ENCODE measurements around the gene NOL6. TPM values are rescaled to one million over a fixed set of nuclear protein-coding genes. Genes with fewer than 3 reads are reported as not detected.

Gene NOL6
- total RNA-seq, 1 experiment from 2014 or later, result 48.5 TPM

DNA sequence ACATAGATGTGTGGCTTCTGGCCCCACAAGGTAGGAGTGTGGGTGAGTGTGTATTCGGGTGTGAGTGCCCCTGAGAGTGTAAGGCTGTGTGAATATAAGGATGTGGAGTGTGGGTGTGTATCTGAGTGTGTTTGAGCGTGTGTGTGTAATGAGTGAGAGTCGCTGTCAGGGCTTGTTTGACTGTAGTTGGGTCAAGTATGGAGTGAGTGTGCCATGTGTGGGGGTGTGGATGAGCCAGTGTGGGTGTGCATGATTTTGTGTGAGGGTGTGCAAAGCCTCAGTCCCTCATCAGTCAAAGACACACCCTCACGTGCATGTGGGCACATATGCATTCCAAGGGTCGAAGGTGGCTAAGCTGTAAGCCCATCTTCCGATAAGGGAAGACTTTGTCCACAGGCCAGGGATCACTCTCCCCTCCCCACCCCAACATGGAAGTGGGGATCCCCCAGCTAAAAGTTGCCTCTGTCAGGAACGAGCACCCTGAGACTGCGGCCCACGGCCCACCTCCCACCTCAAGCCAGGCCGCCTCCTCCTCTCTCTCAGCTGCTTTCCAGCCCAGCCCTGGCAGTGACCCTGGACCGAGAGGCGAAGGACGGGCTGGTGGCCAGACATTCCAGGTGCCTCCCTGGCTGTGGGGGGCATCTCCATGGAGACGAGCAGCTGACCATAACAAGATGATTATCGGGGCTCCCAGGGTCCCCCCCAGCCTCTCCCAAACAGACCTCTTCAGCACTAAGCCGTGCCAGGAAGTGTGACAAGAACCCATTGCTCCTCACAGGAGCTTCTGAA lies 39.2 kb downstream of the NOL6 start (continued):
- TF ChIP-seq, protein P1, sequence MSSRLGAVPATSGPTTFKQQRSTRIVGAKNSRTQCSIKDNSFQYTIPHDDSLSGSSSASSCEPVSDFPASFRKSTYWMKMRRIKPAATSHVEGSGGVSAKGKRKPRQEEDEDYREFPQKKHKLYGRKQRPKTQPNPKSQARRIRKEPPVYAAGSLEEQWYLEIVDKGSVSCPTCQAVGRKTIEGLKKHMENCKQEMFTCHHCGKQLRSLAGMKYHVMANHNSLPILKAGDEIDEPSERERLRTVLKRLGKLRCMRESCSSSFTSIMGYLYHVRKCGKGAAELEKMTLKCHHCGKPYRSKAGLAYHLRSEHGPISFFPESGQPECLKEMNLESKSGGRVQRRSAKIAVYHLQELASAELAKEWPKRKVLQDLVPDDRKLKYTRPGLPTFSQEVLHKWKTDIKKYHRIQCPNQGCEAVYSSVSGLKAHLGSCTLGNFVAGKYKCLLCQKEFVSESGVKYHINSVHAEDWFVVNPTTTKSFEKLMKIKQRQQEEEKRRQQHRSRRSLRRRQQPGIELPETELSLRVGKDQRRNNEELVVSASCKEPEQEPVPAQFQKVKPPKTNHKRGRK (CRISPR knock-in tag; IDR thresholded peaks at IDR 0.05; ENCODE audit: borderline replicate concordance), result no peak
- TF ChIP-seq ZNF263 (CRISPR knock-in tag; IDR thresholded peaks at IDR 0.05; ENCODE audit: low read depth) (no peak), MXD4 (CRISPR knock-in tag; IDR thresholded peaks at IDR 0.05; ENCODE audit: borderline replicate concordance) (no peak), JAZF1 (CRISPR knock-in tag; IDR thresholded peaks at IDR 0.05) (no peak)
- TF ChIP-seq, protein P2, sequence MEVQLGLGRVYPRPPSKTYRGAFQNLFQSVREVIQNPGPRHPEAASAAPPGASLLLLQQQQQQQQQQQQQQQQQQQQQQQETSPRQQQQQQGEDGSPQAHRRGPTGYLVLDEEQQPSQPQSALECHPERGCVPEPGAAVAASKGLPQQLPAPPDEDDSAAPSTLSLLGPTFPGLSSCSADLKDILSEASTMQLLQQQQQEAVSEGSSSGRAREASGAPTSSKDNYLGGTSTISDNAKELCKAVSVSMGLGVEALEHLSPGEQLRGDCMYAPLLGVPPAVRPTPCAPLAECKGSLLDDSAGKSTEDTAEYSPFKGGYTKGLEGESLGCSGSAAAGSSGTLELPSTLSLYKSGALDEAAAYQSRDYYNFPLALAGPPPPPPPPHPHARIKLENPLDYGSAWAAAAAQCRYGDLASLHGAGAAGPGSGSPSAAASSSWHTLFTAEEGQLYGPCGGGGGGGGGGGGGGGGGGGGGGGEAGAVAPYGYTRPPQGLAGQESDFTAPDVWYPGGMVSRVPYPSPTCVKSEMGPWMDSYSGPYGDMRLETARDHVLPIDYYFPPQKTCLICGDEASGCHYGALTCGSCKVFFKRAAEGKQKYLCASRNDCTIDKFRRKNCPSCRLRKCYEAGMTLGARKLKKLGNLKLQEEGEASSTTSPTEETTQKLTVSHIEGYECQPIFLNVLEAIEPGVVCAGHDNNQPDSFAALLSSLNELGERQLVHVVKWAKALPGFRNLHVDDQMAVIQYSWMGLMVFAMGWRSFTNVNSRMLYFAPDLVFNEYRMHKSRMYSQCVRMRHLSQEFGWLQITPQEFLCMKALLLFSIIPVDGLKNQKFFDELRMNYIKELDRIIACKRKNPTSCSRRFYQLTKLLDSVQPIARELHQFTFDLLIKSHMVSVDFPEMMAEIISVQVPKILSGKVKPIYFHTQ (CRISPR knock-in tag; IDR thresholded peaks at IDR 0.05), result no peak
- TF ChIP-seq, protein P3, sequence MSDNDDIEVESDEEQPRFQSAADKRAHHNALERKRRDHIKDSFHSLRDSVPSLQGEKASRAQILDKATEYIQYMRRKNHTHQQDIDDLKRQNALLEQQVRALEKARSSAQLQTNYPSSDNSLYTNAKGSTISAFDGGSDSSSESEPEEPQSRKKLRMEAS (CRISPR knock-in tag; IDR thresholded peaks at IDR 0.05), result no peak

DNA sequence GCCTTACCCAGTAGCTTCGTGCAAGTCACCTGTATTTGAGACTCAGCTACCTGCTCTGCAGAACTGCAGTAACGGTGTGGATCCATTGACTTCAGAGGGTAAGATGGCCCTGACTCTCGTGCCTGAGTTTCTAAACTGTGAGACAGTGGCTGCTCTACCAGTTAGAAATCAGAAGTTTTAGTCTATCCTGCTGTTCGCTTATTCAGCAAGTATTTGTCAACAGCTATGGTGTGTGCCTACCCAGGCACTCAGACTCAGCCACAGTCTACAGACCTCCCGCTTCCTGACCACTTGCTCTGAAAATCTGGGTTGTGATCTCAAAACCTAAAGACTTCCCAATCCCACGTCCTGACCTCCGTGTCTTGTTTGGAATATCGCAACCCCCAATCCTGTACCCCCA lies 39.9 kb downstream of the NOL6 start:
- Mint-ChIP-seq H3K36me3 (no peaks in the 10 kb centered on the region), H3K9me3 (no peaks in the 10 kb centered on the region), H3K4me1 (peaks cover 5% of the 10 kb centered on the region), H3K27me3 (ENCODE audit: low read depth) (no peaks in the 10 kb centered on the region), H3K27ac (no peak overlapping the region), H3K4me3 (no peak overlapping the region)
- no peak for ATAC-seq
- POLR2A ChIA-PET, result interaction anchor here (1.4 kb wide), 1 partner anchor 58 kb away, joined by 3 read pairs; no protein-coding TSS in a partner anchor
- CTCF ChIA-PET, result interaction anchor here (1.2 to 3.3 kb wide), 2 partner anchors 14 to 19 kb away, joined by 5 to 23 read pairs; partner anchors contain the start of gene AQP3
- TF ChIP-seq ATF1 (CRISPR knock-in tag; IDR thresholded peaks at IDR 0.05) (no peak), MYBL2 (CRISPR knock-in tag; IDR thresholded peaks at IDR 0.05) (no peak), ZNF219 (CRISPR knock-in tag; IDR thresholded peaks at IDR 0.05; ENCODE audit: borderline replicate concordance) (no peak), HMGA2 (CRISPR knock-in tag; IDR thresholded peaks at IDR 0.05) (no peak), NFYB (CRISPR knock-in tag; conservative IDR thresholded peaks at IDR 0.05; ENCODE audit: low read depth) (no peak)
- TF ChIP-seq, protein P4, sequence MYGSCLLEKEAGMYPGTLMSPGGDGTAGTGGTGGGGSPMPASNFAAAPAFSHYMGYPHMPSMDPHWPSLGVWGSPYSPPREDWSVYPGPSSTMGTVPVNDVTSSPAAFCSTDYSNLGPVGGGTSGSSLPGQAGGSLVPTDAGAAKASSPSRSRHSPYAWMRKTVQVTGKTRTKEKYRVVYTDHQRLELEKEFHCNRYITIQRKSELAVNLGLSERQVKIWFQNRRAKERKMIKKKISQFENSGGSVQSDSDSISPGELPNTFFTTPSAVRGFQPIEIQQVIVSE (CRISPR knock-in tag; IDR thresholded peaks at IDR 0.05; ENCODE audit: borderline replicate concordance), result no peak
- TF ChIP-seq, protein P5, sequence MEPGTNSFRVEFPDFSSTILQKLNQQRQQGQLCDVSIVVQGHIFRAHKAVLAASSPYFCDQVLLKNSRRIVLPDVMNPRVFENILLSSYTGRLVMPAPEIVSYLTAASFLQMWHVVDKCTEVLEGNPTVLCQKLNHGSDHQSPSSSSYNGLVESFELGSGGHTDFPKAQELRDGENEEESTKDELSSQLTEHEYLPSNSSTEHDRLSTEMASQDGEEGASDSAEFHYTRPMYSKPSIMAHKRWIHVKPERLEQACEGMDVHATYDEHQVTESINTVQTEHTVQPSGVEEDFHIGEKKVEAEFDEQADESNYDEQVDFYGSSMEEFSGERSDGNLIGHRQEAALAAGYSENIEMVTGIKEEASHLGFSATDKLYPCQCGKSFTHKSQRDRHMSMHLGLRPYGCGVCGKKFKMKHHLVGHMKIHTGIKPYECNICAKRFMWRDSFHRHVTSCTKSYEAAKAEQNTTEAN (CRISPR knock-in tag; IDR thresholded peaks at IDR 0.05), result no peak
- TF ChIP-seq, protein P6, sequence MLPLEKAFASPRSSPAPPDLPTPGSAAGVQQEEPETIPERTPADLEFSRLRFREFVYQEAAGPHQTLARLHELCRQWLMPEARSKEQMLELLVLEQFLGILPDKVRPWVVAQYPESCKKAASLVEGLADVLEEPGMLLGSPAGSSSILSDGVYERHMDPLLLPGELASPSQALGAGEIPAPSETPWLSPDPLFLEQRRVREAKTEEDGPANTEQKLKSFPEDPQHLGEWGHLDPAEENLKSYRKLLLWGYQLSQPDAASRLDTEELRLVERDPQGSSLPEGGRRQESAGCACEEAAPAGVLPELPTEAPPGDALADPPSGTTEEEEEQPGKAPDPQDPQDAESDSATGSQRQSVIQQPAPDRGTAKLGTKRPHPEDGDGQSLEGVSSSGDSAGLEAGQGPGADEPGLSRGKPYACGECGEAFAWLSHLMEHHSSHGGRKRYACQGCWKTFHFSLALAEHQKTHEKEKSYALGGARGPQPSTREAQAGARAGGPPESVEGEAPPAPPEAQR (CRISPR knock-in tag; IDR thresholded peaks at IDR 0.05), result no peak
- DNase-seq (ENCODE audit: low spot score), result no peak

Data from WTC11 (cell line).